ENCODE data around the gene PARD3.

PARD3 gene

DNA sequence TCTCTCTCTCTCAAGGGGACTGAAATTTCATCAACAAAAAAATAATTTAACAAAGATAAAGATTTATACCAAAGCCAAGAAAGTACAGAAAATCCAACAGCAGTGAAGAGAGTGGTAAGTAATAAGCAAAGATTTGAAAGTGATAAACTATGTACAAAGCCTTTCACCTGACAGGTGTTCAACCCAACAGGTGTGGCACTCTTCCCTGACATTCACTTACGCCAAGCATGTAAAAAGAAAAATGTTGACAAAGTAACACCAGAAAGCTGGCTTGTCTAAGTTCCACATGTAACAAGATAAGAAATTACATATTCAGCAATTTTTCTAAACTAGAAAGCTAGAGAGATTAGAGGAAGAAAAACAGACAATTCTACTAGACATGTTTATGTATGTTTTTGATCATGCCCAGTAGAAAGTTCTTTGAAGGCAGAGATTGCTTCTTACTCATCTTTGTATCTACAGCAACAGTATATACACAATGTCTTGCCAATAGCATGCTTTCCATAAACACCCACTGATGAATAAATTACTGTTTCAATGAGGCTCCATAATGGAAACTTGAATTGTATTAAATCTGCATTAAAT is 468.5 kb downstream of the PARD3 start:
- H3K9me3 ChIP-seq (ENCODE audit: control extremely low read depth in 1 of 5, control insufficient read depth in 4 of 5, insufficient read depth in 2 of 5, low read depth in 1 of 5, low read length in 4 of 5): no peaks in the 10 kb centered on the region
- H3K36me3 ChIP-seq (ENCODE audit: control insufficient read depth in 4 of 4, insufficient read depth in 4 of 4, low read length in 3 of 4): no peaks in the 10 kb centered on the region
- CTCF ChIA-PET: interaction anchor here (1.0 kb wide), 1 partner anchor 28 kb away, joined by 3 read pairs; no protein-coding TSS in a partner anchor
- no peak overlapping the region for H3K4me3 ChIP-seq (ENCODE audit: control insufficient read depth in 1 of 7, extremely low read depth in 1 of 7, insufficient read depth in 4 of 7, low read depth in 2 of 7, low read length in 6 of 7)
- no peak for DNase-seq
- no peaks in the 10 kb centered on the region for H3K4me1 ChIP-seq (ENCODE audit: control extremely low read depth in 1 of 4, control insufficient read depth in 4 of 4, insufficient read depth in 4 of 4, low read length in 3 of 4)
- no peaks in the 10 kb centered on the region for H3K27me3 ChIP-seq (replicated peaks in 2 of 5; ENCODE audit: control insufficient read depth in 4 of 5, insufficient read depth in 5 of 5, low read length in 4 of 5)
- H3K27ac ChIP-seq (ENCODE audit: insufficient read depth in 1 of 2, low read depth in 1 of 2, low read length in 2 of 2, poor library complexity in 1 of 2, severe bottlenecking in 2 of 2): no peak overlapping the region
- POLR2A ChIA-PET: no interaction called here
- WGBS (ENCODE audit: insufficient coverage): 100% methylated on average over 1 of the region's 1 CpG

- CTCF ChIA-PET: interaction anchor here (1.0 kb wide), 1 partner anchor 29 kb away, joined by 3 read pairs; no protein-coding TSS in a partner anchor
- H3K4me3 ChIP-seq (ENCODE audit: control insufficient read depth in 1 of 7, extremely low read depth in 1 of 7, insufficient read depth in 4 of 7, low read depth in 2 of 7, low read length in 6 of 7): no peak overlapping the region
- H3K4me1 ChIP-seq (ENCODE audit: control extremely low read depth in 1 of 4, control insufficient read depth in 4 of 4, insufficient read depth in 4 of 4, low read length in 3 of 4): no peaks in the 10 kb centered on the region
- H3K27me3 ChIP-seq (replicated peaks in 2 of 5; ENCODE audit: control insufficient read depth in 4 of 5, insufficient read depth in 5 of 5, low read length in 4 of 5): no peaks in the 10 kb centered on the region
- DNase-seq: no peak
- H3K36me3 ChIP-seq (ENCODE audit: control insufficient read depth in 4 of 4, insufficient read depth in 4 of 4, low read length in 3 of 4): no peaks in the 10 kb centered on the region
- no peaks in the 10 kb centered on the region for H3K9me3 ChIP-seq (ENCODE audit: control extremely low read depth in 1 of 5, control insufficient read depth in 4 of 5, insufficient read depth in 2 of 5, low read depth in 1 of 5, low read length in 4 of 5)
- POLR2A ChIA-PET: no interaction called here
- 100% methylated on average over 3 of the region's 5 CpGs for WGBS (ENCODE audit: insufficient coverage)
- no peak overlapping the region for H3K27ac ChIP-seq (ENCODE audit: insufficient read depth in 1 of 2, low read depth in 1 of 2, low read length in 2 of 2, poor library complexity in 1 of 2, severe bottlenecking in 2 of 2)
These were observed 469.7 kb downstream of the PARD3 start for GRCh38 chr10:34345383-34345782.

GRCh38 chr10:34343764-34344163 is 471.3 kb downstream of the PARD3 start:
- H3K4me1 ChIP-seq (ENCODE audit: control extremely low read depth in 1 of 4, control insufficient read depth in 4 of 4, insufficient read depth in 4 of 4, low read length in 3 of 4): no peaks in the 10 kb centered on the region
- no CpG with 5 or more reads among the region's 1 CpG for WGBS (ENCODE audit: insufficient coverage)
- no peak for DNase-seq
- no peaks in the 10 kb centered on the region for H3K27me3 ChIP-seq (replicated peaks in 2 of 5; ENCODE audit: control insufficient read depth in 4 of 5, insufficient read depth in 5 of 5, low read length in 4 of 5)
- no peak overlapping the region for H3K4me3 ChIP-seq (ENCODE audit: control insufficient read depth in 1 of 7, extremely low read depth in 1 of 7, insufficient read depth in 4 of 7, low read depth in 2 of 7, low read length in 6 of 7)
- H3K27ac ChIP-seq (ENCODE audit: insufficient read depth in 1 of 2, low read depth in 1 of 2, low read length in 2 of 2, poor library complexity in 1 of 2, severe bottlenecking in 2 of 2): no peak overlapping the region
- POLR2A ChIA-PET: no interaction called here
- no peaks in the 10 kb centered on the region for H3K9me3 ChIP-seq (ENCODE audit: control extremely low read depth in 1 of 5, control insufficient read depth in 4 of 5, insufficient read depth in 2 of 5, low read depth in 1 of 5, low read length in 4 of 5)
- no peaks in the 10 kb centered on the region for H3K36me3 ChIP-seq (ENCODE audit: control insufficient read depth in 4 of 4, insufficient read depth in 4 of 4, low read length in 3 of 4)
- CTCF ChIA-PET: interaction anchor here (1.2 kb wide), 1 partner anchor 12 kb away, joined by 3 read pairs; no protein-coding TSS in a partner anchor

DNA sequence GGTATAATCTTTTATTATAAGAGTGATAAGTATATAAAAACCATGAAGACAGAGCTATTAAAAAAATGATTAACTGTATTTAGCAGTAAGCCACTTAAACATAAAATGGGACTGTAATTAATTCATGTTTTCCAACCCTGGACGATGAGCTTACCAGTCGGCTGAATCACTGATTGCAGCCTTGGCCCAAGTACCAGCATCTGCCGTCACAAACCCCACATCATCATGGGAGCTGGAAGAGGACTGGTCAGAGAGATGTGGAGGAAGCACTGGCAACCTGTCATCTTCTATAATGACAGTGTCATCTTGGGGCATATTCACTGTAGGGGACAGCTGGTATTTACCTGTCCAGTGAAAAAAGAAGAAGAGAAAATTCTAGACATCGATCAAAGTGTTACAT is 473.6 kb downstream of the PARD3 start:
- no peak overlapping the region for H3K4me3 ChIP-seq (ENCODE audit: control insufficient read depth in 1 of 7, extremely low read depth in 1 of 7, insufficient read depth in 4 of 7, low read depth in 2 of 7, low read length in 6 of 7)
- no peaks in the 10 kb centered on the region for H3K9me3 ChIP-seq (ENCODE audit: control extremely low read depth in 1 of 5, control insufficient read depth in 4 of 5, insufficient read depth in 2 of 5, low read depth in 1 of 5, low read length in 4 of 5)
- ChIA-PET POLR2A (no interaction called here), CTCF (interaction anchor here (0.6 to 1.1 kb wide), 2 partner anchors 9 to 101 kb away, joined by 3 to 4 read pairs; no protein-coding TSS in a partner anchor)
- H3K27me3 ChIP-seq (replicated peaks in 2 of 5; ENCODE audit: control insufficient read depth in 4 of 5, insufficient read depth in 5 of 5, low read length in 4 of 5): no peaks in the 10 kb centered on the region
- WGBS (ENCODE audit: insufficient coverage): 100% methylated on average over 2 of the region's 4 CpGs
- H3K36me3 ChIP-seq (ENCODE audit: control insufficient read depth in 4 of 4, insufficient read depth in 4 of 4, low read length in 3 of 4): no peaks in the 10 kb centered on the region
- no peak for DNase-seq
- H3K4me1 ChIP-seq (ENCODE audit: control extremely low read depth in 1 of 4, control insufficient read depth in 4 of 4, insufficient read depth in 4 of 4, low read length in 3 of 4): no peaks in the 10 kb centered on the region
- H3K27ac ChIP-seq (ENCODE audit: insufficient read depth in 1 of 2, low read depth in 1 of 2, low read length in 2 of 2, poor library complexity in 1 of 2, severe bottlenecking in 2 of 2): no peak overlapping the region

DNA sequence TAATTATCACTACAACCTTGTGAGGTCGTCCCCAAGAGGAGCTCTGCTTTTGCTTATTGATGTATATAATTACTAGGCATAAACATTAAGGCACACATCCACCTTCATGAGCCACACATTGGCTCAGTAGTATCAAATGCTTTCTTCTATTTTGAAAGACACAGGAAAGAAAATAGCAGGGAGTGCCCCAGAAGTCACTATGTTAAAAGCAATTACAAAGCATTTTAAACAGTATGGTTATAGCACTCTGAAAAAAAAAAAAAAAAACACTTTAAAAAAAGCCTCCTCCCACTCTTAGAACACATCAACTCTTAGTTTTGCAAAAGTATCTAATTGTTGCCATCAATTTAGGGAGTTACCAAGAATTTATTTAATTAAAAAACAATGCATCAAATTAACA is 474.2 kb downstream of the PARD3 start:
- H3K9me3 ChIP-seq (ENCODE audit: control extremely low read depth in 1 of 5, control insufficient read depth in 4 of 5, insufficient read depth in 2 of 5, low read depth in 1 of 5, low read length in 4 of 5): no peaks in the 10 kb centered on the region
- H3K27ac ChIP-seq (ENCODE audit: insufficient read depth in 1 of 2, low read depth in 1 of 2, low read length in 2 of 2, poor library complexity in 1 of 2, severe bottlenecking in 2 of 2): no peak overlapping the region
- H3K36me3 ChIP-seq (ENCODE audit: control insufficient read depth in 4 of 4, insufficient read depth in 4 of 4, low read length in 3 of 4): no peaks in the 10 kb centered on the region
- ChIA-PET POLR2A (interaction anchor here (0.5 kb wide), 1 partner anchor 10 kb away, joined by 5 read pairs; no protein-coding TSS in a partner anchor), CTCF (interaction anchor here (0.6 to 1.1 kb wide), 2 partner anchors 9 to 101 kb away, joined by 3 to 4 read pairs; no protein-coding TSS in a partner anchor)
- no peaks in the 10 kb centered on the region for H3K4me1 ChIP-seq (ENCODE audit: control extremely low read depth in 1 of 4, control insufficient read depth in 4 of 4, insufficient read depth in 4 of 4, low read length in 3 of 4)
- no peaks in the 10 kb centered on the region for H3K27me3 ChIP-seq (replicated peaks in 2 of 5; ENCODE audit: control insufficient read depth in 4 of 5, insufficient read depth in 5 of 5, low read length in 4 of 5)
- no CpG with 5 or more reads among the region's 1 CpG for WGBS (ENCODE audit: insufficient coverage)
- DNase-seq: no peak
- no peak overlapping the region for H3K4me3 ChIP-seq (ENCODE audit: control insufficient read depth in 1 of 7, extremely low read depth in 1 of 7, insufficient read depth in 4 of 7, low read depth in 2 of 7, low read length in 6 of 7)

DNA sequence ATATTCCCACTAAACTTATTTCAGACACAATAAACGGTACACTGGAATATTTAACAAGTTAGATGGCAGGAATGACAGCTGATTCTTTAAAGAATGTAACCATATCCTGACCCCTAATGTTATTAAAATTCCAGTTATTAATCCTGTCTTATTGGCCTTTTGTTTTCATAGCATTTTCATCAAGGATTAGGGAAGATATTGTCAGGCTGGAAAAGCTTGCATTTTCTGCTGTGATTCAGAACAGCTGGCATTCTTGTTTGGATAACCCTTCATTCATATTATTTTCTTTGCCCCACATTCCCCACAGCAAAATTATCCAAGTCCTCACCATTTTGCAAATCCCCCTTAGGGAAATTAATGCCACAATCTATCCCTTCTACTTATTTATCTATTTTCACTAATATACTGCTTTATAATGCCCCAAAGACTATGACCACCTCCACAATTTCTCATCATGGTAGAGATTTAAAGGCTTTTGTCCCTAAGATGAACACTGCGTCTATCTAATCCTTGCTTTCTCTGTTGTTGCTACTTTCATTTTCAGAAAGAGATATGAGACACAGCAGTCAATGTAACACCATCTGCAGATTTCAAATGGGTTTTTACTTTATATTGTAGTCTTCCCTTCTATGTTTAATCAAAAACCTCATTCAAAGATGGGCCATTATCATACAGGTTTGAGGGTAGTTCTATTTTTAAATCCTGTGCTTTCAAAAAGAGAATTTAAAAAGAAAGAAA is 475.1 kb downstream of the PARD3 start:
- H3K4me3 ChIP-seq (ENCODE audit: control insufficient read depth in 1 of 7, extremely low read depth in 1 of 7, insufficient read depth in 4 of 7, low read depth in 2 of 7, low read length in 6 of 7): no peak overlapping the region
- H3K36me3 ChIP-seq (ENCODE audit: control insufficient read depth in 4 of 4, insufficient read depth in 4 of 4, low read length in 3 of 4): no peaks in the 10 kb centered on the region
- no peak overlapping the region for H3K27ac ChIP-seq (ENCODE audit: insufficient read depth in 1 of 2, low read depth in 1 of 2, low read length in 2 of 2, poor library complexity in 1 of 2, severe bottlenecking in 2 of 2)
- no peak for DNase-seq
- no peaks in the 10 kb centered on the region for H3K27me3 ChIP-seq (replicated peaks in 2 of 5; ENCODE audit: control insufficient read depth in 4 of 5, insufficient read depth in 5 of 5, low read length in 4 of 5)
- CTCF ChIA-PET: interaction anchor here (0.7 kb wide), 1 partner anchor 9 kb away, joined by 5 read pairs; no protein-coding TSS in a partner anchor
- H3K4me1 ChIP-seq (ENCODE audit: control extremely low read depth in 1 of 4, control insufficient read depth in 4 of 4, insufficient read depth in 4 of 4, low read length in 3 of 4): no peaks in the 10 kb centered on the region
- no peaks in the 10 kb centered on the region for H3K9me3 ChIP-seq (ENCODE audit: control extremely low read depth in 1 of 5, control insufficient read depth in 4 of 5, insufficient read depth in 2 of 5, low read depth in 1 of 5, low read length in 4 of 5)
- POLR2A ChIA-PET: interaction anchor here (0.5 kb wide), 1 partner anchor 9 kb away, joined by 5 read pairs; no protein-coding TSS in a partner anchor
- WGBS (ENCODE audit: insufficient coverage): no CpG with 5 or more reads among the region's 2 CpGs

GRCh38 chr10:34337917-34338316 is 477.2 kb downstream of the PARD3 start:
- no peak for DNase-seq
- CTCF ChIA-PET: no interaction called here
- no peak overlapping the region for H3K27ac ChIP-seq (ENCODE audit: insufficient read depth in 1 of 2, low read depth in 1 of 2, low read length in 2 of 2, poor library complexity in 1 of 2, severe bottlenecking in 2 of 2)
- H3K4me3 ChIP-seq (ENCODE audit: control insufficient read depth in 1 of 7, extremely low read depth in 1 of 7, insufficient read depth in 4 of 7, low read depth in 2 of 7, low read length in 6 of 7): no peak overlapping the region
- H3K4me1 ChIP-seq (ENCODE audit: control extremely low read depth in 1 of 4, control insufficient read depth in 4 of 4, insufficient read depth in 4 of 4, low read length in 3 of 4): no peaks in the 10 kb centered on the region
- 93% methylated on average over 2 of the region's 3 CpGs for WGBS (ENCODE audit: insufficient coverage)
- no peaks in the 10 kb centered on the region for H3K36me3 ChIP-seq (ENCODE audit: control insufficient read depth in 4 of 4, insufficient read depth in 4 of 4, low read length in 3 of 4)
- no peaks in the 10 kb centered on the region for H3K27me3 ChIP-seq (replicated peaks in 2 of 5; ENCODE audit: control insufficient read depth in 4 of 5, insufficient read depth in 5 of 5, low read length in 4 of 5)
- POLR2A ChIA-PET: no interaction called here
- no peaks in the 10 kb centered on the region for H3K9me3 ChIP-seq (ENCODE audit: control extremely low read depth in 1 of 5, control insufficient read depth in 4 of 5, insufficient read depth in 2 of 5, low read depth in 1 of 5, low read length in 4 of 5)
